Parathyroid adenoma (tissue), 2 donors: ENCODE measurements around the gene SMAD7.

Experiments
- H2AFZ ChIP-seq: fragments of 300-600 bp; sonication (generic); one replicate; pipeline ENCODE4 v1.7.0; 2017; ENCODE audit warnings: antibody characterized with exemption, mild to moderate bottlenecking
- H3K27ac ChIP-seq: fragments of 300-600 bp; sonication (generic); one replicate; pipeline ENCODE4 v1.7.0; 2017
- H3K27me3 ChIP-seq: fragments of 300-600 bp; sonication (generic); one replicate; pipeline ENCODE4 v1.7.0; 2017; ENCODE audit warnings: low read length; ENCODE audit not compliant: control insufficient read depth, insufficient read depth
- H3K36me3 ChIP-seq: fragments of 300-600 bp; sonication (generic); one replicate; pipeline ENCODE4 v1.7.0; 2017; ENCODE audit warnings: low read length; ENCODE audit not compliant: control insufficient read depth, insufficient read depth
- H3K4me1 ChIP-seq: fragments of 300-600 bp; sonication (generic); one replicate; pipeline ENCODE4 v1.7.0; 2017; ENCODE audit warnings: control low read depth
- H3K4me2 ChIP-seq: fragments of 300-600 bp; sonication (generic); one replicate; pipeline ENCODE4 v1.7.0; 2017; ENCODE audit warnings: low read length
- H3K4me3 ChIP-seq: fragments of 300-600 bp; sonication (generic); one replicate; pipeline ENCODE4 v1.7.0; 2017; ENCODE audit warnings: low read depth, low read length
- H3K79me2 ChIP-seq: fragments of 300-600 bp; sonication (generic); one replicate; pipeline ENCODE4 v1.7.0; 2017; ENCODE audit warnings: control low read depth
- H3K9ac ChIP-seq: fragments of 300-600 bp; sonication (generic); one replicate; pipeline ENCODE4 v1.7.0; 2017; ENCODE audit warnings: mild to moderate bottlenecking
- H3K9me3 ChIP-seq: fragments of 300-600 bp; sonication (generic); one replicate; pipeline ENCODE4 v1.7.0; 2017; ENCODE audit warnings: low read length; ENCODE audit not compliant: control insufficient read depth
- TF ChIP-seq, protein P1 (sequence below): fragments of 300-600 bp; sonication (generic); IDR thresholded peaks from one replicate; pipeline ENCODE4 v1.7.0; 2017; ENCODE audit warnings: antibody characterized with exemption, mild to moderate bottlenecking
- donor health status: primary hyperparathyroidism.

Gene SMAD7

DNA sequence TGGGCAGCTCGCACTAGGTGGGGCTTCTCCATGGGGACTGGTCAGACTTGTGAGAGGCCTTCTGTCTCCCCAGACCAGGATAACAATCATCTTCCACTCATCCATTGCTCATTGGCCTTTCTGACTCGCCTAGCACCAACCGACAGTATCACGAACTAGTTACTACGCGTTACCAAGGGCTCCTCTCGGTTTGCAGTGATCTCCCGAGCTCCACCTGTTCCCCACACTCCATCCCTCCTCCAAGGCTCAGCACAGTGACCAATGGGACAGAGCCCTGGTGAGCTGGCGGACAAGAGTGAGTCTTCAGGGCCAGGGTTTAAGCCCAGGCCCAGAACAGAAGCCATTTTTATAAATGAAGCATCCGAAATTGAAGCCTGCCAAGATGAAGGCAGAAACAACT lies 42.8 kb upstream of the SMAD7 start:
- H3K4me3 ChIP-seq: peak overlapping the region; percentile 33
- H3K9ac ChIP-seq: no peak overlapping the region
- no peak overlapping the region for H3K27ac ChIP-seq
- no peaks in the 10 kb centered on the region for H3K36me3 ChIP-seq
- no peaks in the 10 kb centered on the region for H3K9me3 ChIP-seq
- no peaks in the 10 kb centered on the region for H3K27me3 ChIP-seq
- TF ChIP-seq, protein P1, sequence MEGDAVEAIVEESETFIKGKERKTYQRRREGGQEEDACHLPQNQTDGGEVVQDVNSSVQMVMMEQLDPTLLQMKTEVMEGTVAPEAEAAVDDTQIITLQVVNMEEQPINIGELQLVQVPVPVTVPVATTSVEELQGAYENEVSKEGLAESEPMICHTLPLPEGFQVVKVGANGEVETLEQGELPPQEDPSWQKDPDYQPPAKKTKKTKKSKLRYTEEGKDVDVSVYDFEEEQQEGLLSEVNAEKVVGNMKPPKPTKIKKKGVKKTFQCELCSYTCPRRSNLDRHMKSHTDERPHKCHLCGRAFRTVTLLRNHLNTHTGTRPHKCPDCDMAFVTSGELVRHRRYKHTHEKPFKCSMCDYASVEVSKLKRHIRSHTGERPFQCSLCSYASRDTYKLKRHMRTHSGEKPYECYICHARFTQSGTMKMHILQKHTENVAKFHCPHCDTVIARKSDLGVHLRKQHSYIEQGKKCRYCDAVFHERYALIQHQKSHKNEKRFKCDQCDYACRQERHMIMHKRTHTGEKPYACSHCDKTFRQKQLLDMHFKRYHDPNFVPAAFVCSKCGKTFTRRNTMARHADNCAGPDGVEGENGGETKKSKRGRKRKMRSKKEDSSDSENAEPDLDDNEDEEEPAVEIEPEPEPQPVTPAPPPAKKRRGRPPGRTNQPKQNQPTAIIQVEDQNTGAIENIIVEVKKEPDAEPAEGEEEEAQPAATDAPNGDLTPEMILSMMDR: no peak
- H3K4me2 ChIP-seq: peak overlapping the region; percentile 52
- H3K4me1 ChIP-seq: peaks cover 11% of the 10 kb centered on the region
- H3K79me2 ChIP-seq: no peaks in the 10 kb centered on the region
- H2AFZ ChIP-seq: peak overlapping the region; percentile 6

DNA sequence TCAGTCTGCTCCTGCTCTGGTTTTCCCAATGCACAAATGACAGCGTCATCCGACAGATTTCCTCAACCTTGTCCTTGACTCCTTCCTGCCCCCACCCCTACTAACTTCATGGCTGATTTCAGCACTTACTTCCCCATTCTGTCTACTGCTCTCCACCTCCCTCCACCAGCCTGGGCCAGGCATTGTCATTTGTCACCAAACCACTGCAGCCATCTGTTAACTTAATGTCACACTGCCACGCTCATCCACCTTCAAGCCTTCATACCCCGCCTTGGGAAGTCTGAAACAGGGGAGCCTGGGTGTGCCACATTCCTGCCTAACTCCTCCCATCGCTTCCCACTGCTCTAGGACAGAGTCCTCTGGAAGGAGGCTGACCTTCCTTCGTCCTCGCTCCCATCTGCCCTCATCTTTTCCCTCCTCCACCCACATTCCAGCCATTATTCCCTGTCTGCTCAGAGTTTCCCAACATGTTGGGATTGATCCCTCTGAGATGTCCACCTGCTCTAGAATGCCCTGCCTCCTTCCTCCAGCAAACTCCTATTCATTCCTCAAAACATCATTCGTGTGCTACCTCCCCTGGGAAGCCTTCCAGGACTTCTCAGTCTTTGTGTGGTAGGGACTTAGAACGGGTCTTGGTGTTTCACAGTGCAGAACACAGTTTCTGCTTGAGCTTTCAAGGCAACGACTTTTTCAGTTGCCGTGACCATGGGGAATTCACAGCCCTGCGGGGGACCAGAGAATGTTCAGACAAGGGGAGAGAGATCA lies 42.2 kb upstream of the SMAD7 start:
- Histone ChIP-seq H3K27ac (no peak overlapping the region), H3K79me2 (no peaks in the 10 kb centered on the region), H3K4me3 (no peak overlapping the region), H3K4me1 (peaks cover 11% of the 10 kb centered on the region), H3K9me3 (no peaks in the 10 kb centered on the region), H3K9ac (no peak overlapping the region), H3K4me2 (no peak overlapping the region), H2AFZ (no peak overlapping the region), H3K36me3 (no peaks in the 10 kb centered on the region), H3K27me3 (no peaks in the 10 kb centered on the region)
- TF ChIP-seq, protein P1: no peak

DNA sequence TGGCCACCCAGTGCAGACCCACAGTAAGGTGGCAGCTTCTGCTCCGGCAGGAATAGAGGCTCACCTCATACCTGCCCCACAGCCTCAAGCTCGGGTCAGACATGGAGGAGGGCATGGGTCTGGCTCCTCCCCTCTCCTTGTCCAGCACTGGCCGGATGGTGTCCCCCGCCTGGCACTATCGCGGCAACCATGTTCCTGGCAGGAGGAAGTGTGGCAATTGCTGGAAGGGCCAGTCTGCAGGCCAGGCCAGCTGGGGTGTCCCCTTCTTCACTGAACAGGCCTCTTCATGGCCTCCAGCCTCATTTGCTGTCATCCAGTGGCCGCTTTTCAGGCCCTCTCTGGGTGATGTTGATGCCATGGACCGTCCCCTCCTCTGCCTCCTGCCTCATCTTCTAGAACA lies 41.4 kb upstream of the SMAD7 start:
- TF ChIP-seq, protein P1: no peak

DNA sequence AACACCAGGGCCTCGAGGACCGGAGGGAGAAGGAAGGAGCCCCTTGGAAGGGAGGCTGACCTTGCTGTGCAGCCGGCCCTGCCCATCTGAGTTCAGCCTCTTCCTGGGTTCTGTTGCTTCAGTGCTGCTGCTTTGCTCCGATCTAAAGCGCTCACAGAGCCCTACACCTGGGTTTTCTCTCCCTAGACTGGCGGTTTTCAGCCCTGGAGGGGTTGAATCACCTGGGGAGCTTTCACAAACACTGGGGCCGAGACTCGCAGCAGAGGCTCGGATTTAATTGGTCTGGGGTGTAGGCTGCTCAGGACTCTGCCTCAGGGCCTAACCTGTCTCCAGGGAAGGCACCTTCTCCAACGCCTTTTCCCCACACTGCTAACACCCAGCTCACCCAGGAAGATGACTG lies 40.9 kb upstream of the SMAD7 start:
- Histone ChIP-seq H3K4me1 (peaks cover 2% of the 10 kb centered on the region), H3K79me2 (no peaks in the 10 kb centered on the region), H3K27ac (no peak overlapping the region), H3K9me3 (no peaks in the 10 kb centered on the region), H3K4me2 (no peak overlapping the region), H3K9ac (no peak overlapping the region), H3K27me3 (no peaks in the 10 kb centered on the region), H3K4me3 (no peak overlapping the region), H3K36me3 (no peaks in the 10 kb centered on the region), H2AFZ (no peak overlapping the region)
- TF ChIP-seq, protein P1: no peak

More for the DNA sequence above, 41.4 kb upstream of the SMAD7 start:
- H3K27ac ChIP-seq: no peak overlapping the region
- no peaks in the 10 kb centered on the region for H3K9me3 ChIP-seq
- no peak overlapping the region for H3K4me3 ChIP-seq
- H3K36me3 ChIP-seq: no peaks in the 10 kb centered on the region
- no peak overlapping the region for H3K9ac ChIP-seq
- H3K27me3 ChIP-seq: no peaks in the 10 kb centered on the region
- no peak overlapping the region for H3K4me2 ChIP-seq
- no peaks in the 10 kb centered on the region for H3K79me2 ChIP-seq
- peaks cover 6% of the 10 kb centered on the region for H3K4me1 ChIP-seq
- no peak overlapping the region for H2AFZ ChIP-seq

DNA sequence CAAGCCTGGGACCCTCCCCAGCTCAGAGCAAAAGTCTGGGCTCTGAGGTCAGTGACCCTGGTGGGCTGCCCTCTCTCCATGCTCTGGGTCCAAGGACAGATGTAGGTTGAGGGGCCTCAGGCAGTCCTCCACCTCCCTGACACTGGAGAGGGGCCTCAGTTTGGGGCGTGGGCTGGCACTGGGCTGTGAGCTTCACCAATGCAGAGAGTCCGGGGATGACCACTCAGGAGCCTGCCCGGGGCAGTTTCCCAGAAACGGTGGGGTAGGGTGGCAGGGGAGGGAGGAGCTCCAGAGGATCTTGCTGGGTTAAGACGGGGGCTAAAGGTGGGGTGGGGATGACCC lies 40.5 kb upstream of the SMAD7 start:
- Histone ChIP-seq H2AFZ (no peak overlapping the region), H3K36me3 (no peaks in the 10 kb centered on the region), H3K4me1 (no peaks in the 10 kb centered on the region), H3K4me3 (no peak overlapping the region), H3K79me2 (no peaks in the 10 kb centered on the region), H3K4me2 (no peak overlapping the region), H3K27me3 (no peaks in the 10 kb centered on the region), H3K27ac (no peak overlapping the region), H3K9me3 (no peaks in the 10 kb centered on the region), H3K9ac (no peak overlapping the region)
- TF ChIP-seq, protein P1: no peak
